NCI-H345 (cell line): ENCODE data around the gene ARHGAP24.
A peak's percentile ranks its signal among the peaks of the same experiment; 100 is the strongest.

Experiments
- DNase-seq: peaks from one replicate; lab custom pipeline; 2025; lab: John Stamatoyannopoulos, UW

Gene ARHGAP24

GRCh38 chr4:85474818-85475630 is at the start of gene ARHGAP24:
Gene ARHGAP24, plus strand, starts transcription at chr4:85475150.
- DNase-seq: peak; percentile 83

GRCh38 chr4:85426366-85426765 is 48.6 kb upstream of the ARHGAP24 start:
- no peak for DNase-seq

GRCh38 chr4:85427123-85427522 is 47.8 kb upstream of the ARHGAP24 start:
- no peak for DNase-seq

- DNase-seq: no peak
Observed at GRCh38 chr4:85430226-85430625, 44.7 kb upstream of the ARHGAP24 start.

- DNase-seq: no peak
Observed at GRCh38 chr4:85430697-85431096, 44.3 kb upstream of the ARHGAP24 start.

DNA sequence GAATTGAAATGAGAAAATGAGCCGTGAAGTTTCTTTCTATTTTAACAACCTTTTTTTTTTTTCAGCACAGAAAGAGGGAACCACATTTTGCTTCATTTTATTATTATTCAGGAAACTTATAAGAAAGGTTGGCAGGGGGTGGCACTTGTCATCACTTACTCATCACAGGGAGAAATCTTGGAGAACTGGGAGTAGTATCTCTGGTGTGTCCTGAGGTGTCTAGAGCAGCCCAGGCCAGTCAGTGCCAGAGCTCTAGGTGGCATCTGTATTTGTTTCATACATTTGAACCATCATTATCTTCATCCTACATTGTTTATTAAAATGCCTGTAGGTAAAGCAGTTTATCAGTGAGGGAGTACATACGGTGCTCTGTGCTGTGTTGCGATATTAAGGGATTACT is 43.8 kb upstream of the ARHGAP24 start:
- no peak for DNase-seq

GRCh38 chr4:85431881-85432485 is 43.0 kb upstream of the ARHGAP24 start:
- no peak for DNase-seq

- DNase-seq: no peak
Observed at GRCh38 chr4:85445050-85445639, 29.8 kb upstream of the ARHGAP24 start.

GRCh38 chr4:85446141-85446861 is 28.6 kb upstream of the ARHGAP24 start:
- DNase-seq: no peak

DNA sequence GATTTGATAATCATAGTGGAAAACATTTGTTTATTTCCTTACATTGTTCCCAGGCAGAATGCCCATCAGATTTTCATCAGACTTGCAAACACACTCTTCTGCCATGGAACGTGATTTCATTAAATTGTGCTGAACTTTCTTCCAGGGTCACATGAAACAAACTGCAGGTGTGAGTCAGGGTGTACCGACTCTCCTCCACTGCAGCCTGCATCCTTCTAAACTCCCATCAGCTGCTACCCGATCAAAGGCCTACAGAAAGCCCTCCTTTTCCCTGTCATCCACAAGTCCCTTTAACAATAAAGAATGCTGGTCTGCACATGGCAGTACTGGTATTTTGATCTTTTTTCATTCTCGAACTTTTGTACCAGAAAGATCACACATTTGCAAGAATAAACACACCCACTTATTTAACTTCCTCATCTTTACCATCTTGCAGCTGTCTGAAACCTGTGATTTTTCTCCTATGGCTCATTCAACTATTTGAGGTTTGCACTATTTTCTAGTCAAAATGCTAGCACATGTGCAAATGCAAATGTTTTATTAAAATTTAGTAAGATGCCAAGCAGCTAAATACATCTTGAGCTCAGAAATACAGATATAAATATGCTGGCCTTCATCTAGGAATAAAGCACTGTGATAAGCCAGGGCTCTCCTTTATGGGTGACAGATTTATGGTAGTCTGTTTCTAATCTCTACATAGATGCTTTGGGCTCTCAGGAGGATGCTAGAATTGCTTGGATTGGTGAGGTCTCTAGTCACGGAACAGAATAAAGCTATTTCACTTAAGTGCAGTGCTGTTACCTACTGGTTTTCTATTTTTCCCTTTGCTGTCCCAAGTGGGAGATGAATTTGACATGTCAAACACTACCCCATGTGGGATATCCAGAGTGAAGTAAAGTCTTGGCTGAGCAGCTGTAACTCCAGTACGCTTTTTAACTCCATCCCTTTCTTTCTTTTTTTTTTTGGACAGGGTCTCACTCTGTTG is 25.8 kb upstream of the ARHGAP24 start:
- DNase-seq: no peak

DNA sequence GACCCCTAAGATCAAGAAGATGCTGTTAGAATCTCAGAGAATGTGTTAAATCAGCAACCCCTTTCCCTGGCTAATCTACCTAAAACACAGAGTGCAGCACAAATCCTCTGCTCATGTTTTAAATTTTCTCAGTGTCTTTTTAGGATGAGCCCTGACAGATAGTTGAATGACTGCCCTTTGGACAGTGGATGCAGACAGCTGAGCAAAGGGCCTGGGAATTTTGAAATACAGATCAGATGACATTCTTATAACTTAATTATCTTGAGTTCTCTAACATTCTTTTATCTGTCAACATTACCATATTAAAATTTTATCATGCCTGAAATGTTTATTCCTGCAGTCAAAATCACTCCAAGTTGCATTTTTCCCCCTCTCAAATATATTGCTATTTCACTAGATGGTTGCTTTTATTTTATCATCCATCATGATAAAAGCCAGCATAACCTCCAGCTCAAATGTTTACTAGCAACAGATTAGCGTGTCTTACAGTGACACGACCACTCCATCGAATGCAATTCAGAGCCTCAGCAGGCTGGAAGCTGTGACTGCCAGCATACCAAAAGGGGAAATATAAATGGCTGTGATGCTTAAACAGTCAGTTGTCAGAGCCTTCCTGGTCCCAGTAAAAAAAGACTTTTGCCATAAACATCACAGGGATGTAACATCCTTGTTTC is 22.8 kb upstream of the ARHGAP24 start:
- no peak for DNase-seq

DNA sequence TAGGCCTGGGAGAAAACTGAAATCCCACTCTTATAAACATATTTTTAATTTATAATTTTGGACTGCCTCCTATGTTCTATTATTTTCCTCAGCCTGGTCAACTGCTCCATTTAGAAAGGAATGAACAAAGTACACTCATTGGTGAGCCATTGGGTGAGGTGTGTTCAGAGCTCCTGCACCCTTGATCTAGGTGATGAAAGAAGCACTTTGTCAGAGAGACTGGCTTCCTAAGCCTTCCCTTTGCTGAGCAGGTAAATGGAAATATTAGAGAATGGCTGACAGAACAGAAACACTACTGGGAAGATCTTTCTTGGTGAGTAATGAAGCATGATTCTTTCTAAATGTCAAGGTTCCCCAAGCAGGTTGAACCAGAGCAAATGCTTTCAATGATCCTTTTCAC is 19.0 kb upstream of the ARHGAP24 start:
- DNase-seq: no peak

- no peak for DNase-seq
Observed at GRCh38 chr4:85457752-85458467, 17.0 kb upstream of the ARHGAP24 start.

DNA sequence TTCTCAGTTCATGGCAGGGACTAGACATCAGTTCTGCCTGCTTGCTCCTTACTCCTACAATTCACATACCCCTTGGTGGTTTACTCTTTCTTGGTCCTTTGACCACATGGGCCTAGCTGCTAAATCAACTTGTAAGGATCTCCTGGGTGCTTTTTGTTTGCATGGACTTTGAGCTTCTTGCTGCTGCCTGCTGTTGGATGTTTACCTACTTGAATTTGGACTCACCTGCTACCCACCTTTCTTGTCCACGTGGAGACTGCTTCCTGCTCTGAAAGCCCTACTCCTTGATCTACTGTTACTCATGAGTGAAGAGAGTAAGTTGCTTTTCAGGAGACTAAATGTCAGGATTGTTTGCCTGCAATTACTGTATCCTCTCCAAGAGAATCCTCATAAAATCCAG is 15.2 kb upstream of the ARHGAP24 start:
- no peak for DNase-seq

GRCh38 chr4:85474356-85474755 is 594 bp upstream of the ARHGAP24 start:
- DNase-seq: no peak

DNA sequence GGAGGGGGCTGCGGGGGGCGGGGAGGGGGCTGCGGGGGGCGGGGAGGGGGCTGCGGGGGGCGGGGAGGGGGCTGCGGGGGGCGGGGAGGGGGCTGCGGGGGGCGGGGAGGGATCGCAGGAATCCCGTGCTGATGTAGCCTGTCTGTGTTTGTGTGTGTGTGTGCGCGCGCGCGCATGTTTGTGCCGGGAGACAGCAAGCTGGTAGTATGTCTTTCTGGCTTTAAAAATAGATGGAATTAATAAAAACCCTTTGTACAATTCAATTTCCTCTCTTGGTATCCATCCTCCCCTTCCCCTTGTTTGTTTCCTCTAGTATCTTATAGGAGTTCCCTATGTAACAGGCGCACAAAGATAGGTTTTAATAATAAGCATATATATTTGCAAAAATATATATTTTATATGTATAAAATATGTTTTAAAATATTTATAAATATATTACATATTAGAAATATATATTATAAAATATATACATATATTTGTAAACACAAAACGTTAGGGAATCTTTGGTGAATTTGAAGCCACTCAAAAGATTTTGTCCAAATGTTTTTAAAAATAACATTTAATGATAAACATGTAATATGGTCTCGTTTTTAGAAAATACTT is 782 bp downstream of the ARHGAP24 start:
- no peak for DNase-seq

- no peak for DNase-seq
Observed at GRCh38 chr4:85476381-85476780, 1.4 kb downstream of the ARHGAP24 start.

DNA sequence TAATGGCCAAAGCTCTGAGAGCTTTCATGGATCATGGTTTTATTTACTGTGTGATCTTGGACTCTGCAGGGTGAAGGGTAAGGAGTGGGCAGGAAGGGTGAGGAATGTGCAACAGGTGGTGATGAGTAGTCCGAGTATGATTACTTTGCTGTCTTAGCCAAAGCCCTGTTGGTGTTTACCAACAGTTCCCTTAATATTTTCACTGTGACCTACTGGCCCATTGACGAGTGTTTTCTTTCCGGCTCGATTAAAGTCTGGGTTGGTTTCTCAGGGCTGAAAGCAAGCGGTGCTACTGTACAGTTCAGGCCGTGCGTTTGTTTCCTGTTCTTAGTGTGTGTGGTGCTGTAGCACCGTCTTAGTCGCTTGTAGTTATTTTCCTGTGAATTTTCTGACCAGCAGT is 2.6 kb downstream of the ARHGAP24 start:
- no peak for DNase-seq

DNA sequence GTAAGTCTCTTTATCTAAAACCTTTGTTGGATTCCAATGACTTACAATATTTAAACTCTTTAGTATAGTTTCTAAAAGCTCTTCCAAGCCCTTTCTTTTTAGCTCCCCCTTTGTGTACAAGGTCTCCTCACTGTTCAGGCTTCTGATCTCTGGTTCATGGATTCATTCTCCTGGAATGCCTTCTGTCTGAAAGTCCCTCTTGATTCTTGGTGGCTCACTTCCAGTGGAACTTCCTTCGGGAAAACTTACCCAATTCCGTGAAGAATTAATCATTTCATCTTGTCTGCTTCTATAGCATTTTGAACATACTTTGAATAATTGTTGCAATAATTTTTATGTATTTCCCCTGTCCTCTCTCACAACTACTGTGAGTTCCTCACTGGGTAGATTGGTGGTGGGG is 3.6 kb downstream of the ARHGAP24 start:
- DNase-seq: no peak
